Hematopoietic multipotent progenitor cell treated with erythropoietin and hydrocortisone succinate and interleukin-3 and kit ligand, for 4 days (in vitro differentiated cells): ENCODE results near the gene UPK3B.
"Not testable (repeated sequence)": the region's sequence is repeated elsewhere in the genome, so short reads cannot be mapped to it uniquely, and the experiment has no call there.

Experiments used
- DNase-seq: peaks from one replicate; pipeline ENCODE4 v3.0.0-alpha.2; 2015

The UPK3B gene

DNA sequence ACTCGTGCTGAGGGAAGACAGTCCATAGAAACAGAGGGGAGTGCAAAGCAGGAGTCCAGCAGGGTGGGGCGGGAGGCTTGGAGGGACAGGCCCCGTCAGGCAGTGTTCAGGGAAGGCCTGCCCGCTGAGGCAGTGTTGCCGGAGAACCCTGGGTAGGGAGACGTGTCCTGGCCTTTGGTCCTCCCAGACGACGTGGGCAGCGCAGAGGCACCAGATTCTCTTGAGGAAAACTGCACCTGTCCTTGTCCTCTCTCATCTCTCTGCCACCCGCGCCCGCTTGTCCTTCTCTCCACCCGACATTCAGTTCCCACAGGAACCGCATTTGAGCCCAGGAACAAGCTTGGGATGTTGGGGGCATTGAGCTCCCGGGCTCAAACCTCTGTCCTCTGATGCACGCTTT lies 14.6 kb upstream of the UPK3B start:
- not testable (repeated sequence) for DNase-seq

DNA sequence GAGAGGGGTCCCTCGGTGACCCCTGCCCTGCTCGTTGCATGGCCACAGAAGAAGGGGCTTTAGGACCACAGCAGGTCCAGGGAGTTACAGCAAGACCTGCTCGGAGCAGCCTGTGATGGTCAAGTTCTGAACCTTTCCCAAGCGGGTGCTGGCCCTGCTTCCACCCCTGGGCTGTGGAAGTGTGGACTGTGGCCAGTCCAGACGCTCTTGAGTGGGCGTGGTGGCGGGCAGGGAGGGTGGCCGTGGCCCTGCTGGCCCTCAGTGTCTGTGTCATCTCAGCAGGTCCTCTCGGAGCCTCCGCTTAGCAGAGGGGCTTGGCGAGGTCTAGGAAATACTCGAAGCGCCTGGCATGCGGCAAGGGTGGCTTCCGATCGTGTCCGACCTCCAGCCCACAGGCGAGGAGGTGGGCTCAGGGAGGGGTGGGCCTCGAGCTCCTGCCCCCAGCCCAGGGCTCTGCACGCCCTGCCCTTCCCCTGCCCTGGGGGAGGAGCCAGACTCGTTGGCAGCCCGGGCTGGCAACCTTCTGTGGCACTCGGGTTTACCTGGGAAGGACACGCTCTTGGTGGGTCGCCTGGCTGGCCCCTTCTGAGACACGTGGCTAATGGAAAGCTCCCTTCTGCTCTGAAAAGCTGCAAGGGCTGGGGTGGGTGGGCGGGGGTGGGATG lies 12.3 kb upstream of the UPK3B start:
- DNase-seq, result not testable (repeated sequence)

GRCh38 chr7:76498583-76499200 lies 11.7 kb upstream of the UPK3B start:
- not testable (repeated sequence) for DNase-seq

GRCh38 chr7:76499201-76499923 lies 11.0 kb upstream of the UPK3B start:
- not testable (repeated sequence) for DNase-seq

DNA sequence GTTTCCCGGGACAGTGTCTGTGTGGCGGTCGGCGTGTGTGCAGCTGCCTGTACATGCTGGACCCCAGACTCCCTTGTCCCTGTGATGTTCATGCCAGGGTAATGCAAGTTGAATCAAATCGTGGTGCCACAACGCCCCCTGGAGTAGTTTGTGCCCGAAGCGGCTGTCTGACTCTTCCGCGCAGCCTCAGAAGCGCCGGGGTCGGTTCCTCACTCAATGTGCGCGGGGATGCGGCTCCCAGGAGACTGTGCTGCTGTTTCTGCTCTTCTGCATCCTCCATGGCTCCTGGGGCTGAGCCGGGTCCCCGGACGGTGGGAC lies 10.5 kb upstream of the UPK3B start:
- not testable (repeated sequence) for DNase-seq

DNA sequence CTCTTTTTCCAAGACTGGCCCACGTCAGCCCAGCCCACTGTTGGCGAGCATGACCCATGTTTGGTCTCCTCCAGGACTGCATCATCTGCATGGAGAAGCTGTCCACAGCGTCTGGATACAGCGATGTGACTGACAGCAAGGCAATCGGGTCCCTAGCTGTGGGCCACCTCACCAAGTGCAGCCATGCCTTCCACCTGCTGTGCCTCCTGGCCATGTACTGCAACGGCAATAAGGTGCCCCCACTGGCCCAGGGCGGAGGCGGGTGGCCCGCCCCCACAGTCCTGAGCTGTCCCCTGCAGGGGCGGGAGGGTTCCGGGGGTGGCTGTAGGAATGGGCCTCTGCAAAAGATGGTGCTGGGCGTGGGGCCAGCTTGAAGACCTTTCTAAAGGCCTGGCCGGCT lies 8.1 kb upstream of the UPK3B start:
- not testable (repeated sequence) for DNase-seq

DNA sequence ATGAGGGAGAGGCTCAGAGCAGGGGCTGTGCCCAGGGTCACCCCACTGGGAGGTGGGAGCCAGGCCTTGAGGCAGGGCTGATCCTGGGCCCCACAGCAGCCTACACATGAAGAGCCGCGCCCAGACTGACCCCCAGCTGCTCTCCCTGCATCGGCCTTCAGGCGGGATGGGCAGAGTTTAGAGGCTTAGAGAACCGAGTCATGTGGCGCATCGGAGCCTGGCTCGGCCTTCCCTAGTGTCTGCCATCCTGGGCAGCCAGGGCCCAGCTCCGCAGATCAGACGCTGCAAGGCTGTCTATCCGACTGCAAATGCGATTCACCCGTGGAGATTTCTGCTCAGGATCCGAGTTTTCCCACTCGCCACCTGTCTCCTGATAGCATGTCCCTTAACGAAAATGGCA lies 7.5 kb upstream of the UPK3B start:
- not testable (repeated sequence) for DNase-seq

DNA sequence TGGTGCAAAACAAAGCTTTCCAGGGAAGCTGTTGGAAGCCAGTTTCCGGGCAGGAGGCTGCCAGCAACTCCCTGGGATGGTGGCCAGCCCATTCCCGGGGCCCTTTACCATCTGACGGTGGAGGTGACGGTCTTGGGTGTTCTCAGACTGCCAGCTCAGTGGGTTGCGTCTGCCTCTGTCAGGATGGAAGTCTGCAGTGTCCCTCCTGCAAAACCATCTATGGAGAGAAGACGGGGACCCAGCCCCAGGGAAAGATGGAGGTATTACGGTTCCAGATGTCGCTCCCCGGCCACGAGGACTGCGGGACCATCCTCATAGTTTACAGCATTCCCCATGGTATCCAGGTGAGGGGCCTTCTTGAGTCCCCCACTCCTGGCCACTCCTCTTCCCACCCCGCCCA lies 7.1 kb upstream of the UPK3B start:
- DNase-seq, result not testable (repeated sequence)

- DNase-seq, result not testable (repeated sequence)
Observed at GRCh38 chr7:76504351-76505167, 5.8 kb upstream of the UPK3B start.

DNA sequence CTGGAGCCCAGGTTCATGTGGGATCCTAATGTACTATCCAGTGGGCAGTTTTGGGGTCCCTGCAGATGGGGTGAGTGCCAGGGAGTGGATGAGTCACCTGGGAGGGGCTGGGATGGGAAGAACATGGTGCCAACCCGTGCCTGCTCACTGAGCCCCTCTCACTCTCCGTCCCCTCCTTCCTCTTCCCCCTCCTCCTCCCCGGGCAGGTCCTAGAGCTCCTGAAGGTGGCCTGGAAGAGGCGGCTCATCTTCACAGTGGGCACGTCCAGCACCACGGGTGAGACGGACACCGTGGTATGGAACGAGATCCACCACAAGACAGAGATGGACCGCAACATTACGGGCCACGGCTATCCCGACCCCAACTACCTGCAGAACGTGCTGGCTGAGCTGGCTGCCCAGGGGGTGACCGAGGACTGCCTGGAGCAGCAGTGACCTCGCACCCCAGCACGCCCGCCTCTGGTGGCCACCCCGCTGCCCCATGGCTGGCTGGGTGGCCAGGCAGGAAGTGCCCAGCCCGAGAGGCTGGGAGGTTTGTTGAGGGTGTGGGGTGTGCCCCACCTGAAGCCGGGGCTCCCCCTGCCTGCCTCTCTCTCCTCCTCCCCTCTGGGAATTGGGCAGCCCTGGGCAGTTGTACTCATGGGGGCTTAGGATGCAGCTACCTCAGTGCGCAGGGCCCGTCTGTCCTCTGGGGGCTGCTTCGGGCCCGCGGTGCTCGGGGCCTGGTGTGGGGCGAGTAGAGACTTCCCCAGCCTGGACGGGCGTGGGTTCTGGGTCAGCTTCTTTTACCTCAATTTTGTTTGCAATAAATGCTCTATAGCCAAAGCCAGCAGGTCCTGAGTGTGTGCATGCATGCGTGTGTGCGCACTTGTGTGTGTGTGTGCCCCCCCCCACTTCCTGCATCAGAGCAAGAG lies 4.9 kb upstream of the UPK3B start:
- no peak for DNase-seq

- no peak for DNase-seq
Observed at GRCh38 chr7:76506081-76506440, 4.3 kb upstream of the UPK3B start.

GRCh38 chr7:76506643-76507042 lies 3.7 kb upstream of the UPK3B start:
- not testable (repeated sequence) for DNase-seq

- DNase-seq, result no peak
Observed at GRCh38 chr7:76507723-76508406, 2.5 kb upstream of the UPK3B start.

DNA sequence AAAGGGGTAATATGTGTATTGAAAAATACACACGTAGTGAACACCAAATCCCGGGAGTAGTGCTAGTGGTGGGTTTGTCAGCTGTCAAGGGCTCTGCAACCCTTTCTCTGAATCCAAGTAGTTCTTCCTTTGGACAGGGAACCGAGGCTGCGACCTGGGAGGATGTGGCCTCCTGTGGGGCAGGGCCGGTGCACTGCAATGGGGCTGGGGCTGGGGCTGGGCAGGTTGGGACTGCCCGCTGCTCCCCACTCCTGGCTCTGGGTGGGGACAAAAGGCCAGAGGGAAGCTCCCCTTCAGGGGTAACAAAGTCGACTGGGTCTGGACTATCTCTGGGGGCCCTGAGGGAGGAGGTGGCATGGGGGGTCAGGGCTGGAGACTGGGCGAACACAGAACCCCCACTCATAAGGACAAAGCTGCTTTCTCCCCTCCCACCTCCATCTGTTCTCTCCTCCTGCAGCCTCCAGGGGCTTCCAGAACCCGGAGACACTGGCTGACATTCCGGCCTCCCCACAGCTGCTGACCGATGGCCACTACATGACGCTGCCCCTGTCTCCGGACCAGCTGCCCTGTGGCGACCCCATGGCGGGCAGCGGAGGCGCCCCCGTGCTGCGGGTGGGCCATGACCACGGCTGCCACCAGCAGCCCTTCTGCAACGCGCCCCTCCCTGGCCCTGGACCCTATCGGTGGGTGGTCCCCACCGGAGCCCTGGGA lies 1.0 kb downstream of the UPK3B start:
- not testable (repeated sequence) for DNase-seq

GRCh38 chr7:76511911-76512885 lies 1.8 kb downstream of the UPK3B start:
- not testable (repeated sequence) for DNase-seq

- peak; percentile 37 for DNase-seq
Observed at GRCh38 chr7:76512941-76513816, 2.8 kb downstream of the UPK3B start.

DNA sequence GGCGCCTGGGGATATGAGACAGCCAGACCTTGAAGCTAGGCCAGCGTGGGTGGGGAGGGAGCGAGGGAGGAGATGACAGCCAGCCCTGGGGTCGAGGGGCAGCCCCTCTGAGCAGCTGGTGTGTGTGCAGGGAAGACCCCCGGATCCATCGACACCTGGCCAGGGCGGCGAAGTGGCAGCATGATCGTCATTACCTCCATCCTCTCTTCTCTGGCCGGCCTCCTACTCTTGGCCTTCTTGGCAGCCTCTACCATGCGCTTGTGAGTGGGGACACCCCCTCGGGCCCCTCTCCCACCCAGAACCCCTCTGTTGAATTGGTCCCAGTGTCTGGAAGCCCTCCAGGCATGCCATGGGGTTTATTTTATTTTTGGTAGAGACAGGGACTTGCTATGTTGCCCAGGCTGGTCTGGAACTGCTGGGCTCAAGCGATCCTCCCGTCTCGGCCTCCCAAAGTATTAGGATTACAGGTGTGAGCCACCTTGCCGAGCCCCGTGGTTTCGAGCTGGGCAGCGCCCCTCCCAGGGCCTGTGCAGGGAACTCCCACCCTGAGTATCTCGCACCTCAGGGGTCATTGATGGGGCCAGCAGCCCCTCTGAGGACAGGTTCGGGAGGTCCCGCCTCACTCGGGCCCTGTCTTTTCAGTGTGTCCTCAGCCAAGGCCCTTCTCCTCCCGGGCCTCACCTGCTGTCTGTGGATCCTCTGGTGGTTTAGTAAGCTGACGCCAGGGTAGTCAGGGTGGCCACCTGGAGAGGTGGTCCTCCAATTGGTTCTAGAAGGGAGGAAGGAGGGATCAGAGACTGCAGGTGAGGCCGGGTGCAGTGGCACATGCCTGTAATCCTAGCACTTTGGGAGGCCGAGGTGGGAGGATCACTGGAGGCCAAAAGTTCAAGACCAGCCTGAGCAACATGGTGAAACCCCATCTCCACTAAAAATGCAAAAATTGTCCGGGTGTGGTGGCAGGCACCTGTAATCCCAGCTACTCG lies 3.8 kb downstream of the UPK3B start:
- no peak for DNase-seq
